Testis (tissue), 2 donors: ENCODE results near the gene CARD18.

Source experiments
- CTCF ChIP-seq, 3 experiments: fragments of 450-650 bp in 2 of 3; fragments of 200-600 bp in 1 of 3; sonication (generic) in 1 of 3; IDR thresholded peaks; one replicate each; pipeline ENCODE4 v1.5.1; 2016 to 2019; ENCODE audit warnings: antibody characterized with exemption in 3 of 3, mild to moderate bottlenecking in 2 of 3, moderate library complexity in 1 of 3
- POLR2A ChIP-seq: fragments of 450-650 bp; IDR thresholded peaks from one replicate; pipeline ENCODE4 v1.6.1; 2017; ENCODE audit warnings: antibody characterized with exemption, mild to moderate bottlenecking, moderate library complexity

- no peak for TF ChIP-seq CTCF (IDR thresholded peaks at IDR 0.05)
- no peak for TF ChIP-seq POLR2A
Observed at GRCh38 chr11:105158436-105158835, 18.9 kb upstream of the CARD18 start.
